ENCODE results near the gene ATRX.

ATRX gene

DNA sequence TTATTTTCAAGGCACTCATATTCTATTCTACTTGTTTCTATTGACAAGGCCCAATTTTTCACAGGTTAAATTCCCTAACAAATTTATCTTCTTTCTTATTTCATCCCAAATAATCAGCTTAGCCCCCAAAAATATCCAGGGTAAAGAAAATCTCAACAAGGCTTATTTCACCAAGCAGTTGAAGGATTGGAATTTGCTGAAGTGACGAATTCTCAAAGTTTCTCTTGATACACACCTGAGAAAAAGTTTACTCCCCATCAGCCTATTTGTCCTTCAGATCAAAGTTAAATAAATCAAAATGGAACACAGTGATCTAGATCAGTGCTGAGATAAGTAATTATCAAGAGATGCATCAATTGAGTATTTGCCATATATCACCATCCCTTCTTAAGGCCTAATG, 106.9 kb downstream of the ATRX start:
- peaks cover 14 to 19% of the 10 kb centered on the region in 2 experiments for H3K36me3 ChIP-seq (ENCODE audit: control insufficient read depth in 2 of 2, insufficient read depth in 1 of 2, low read length in 2 of 2)
- TF ChIP-seq ZNF596 (tag by site-specific recombination; IDR thresholded peaks at IDR 0.05) (no peak), ZNF624 (tag by site-specific recombination; IDR thresholded peaks at IDR 0.05) (no peak), ZNF529 (tag by site-specific recombination; IDR thresholded peaks at IDR 0.05; ENCODE audit: insufficient replicate concordance) (no peak), ZNF239 (tag by site-specific recombination; IDR thresholded peaks at IDR 0.05) (no peak), REPIN1 (tag by site-specific recombination; IDR thresholded peaks at IDR 0.05; ENCODE audit: low read depth) (no peak), ZNF16 (tag by site-specific recombination; IDR thresholded peaks at IDR 0.05; ENCODE audit: low read depth) (no peak)
- TF ChIP-seq, protein P1, sequence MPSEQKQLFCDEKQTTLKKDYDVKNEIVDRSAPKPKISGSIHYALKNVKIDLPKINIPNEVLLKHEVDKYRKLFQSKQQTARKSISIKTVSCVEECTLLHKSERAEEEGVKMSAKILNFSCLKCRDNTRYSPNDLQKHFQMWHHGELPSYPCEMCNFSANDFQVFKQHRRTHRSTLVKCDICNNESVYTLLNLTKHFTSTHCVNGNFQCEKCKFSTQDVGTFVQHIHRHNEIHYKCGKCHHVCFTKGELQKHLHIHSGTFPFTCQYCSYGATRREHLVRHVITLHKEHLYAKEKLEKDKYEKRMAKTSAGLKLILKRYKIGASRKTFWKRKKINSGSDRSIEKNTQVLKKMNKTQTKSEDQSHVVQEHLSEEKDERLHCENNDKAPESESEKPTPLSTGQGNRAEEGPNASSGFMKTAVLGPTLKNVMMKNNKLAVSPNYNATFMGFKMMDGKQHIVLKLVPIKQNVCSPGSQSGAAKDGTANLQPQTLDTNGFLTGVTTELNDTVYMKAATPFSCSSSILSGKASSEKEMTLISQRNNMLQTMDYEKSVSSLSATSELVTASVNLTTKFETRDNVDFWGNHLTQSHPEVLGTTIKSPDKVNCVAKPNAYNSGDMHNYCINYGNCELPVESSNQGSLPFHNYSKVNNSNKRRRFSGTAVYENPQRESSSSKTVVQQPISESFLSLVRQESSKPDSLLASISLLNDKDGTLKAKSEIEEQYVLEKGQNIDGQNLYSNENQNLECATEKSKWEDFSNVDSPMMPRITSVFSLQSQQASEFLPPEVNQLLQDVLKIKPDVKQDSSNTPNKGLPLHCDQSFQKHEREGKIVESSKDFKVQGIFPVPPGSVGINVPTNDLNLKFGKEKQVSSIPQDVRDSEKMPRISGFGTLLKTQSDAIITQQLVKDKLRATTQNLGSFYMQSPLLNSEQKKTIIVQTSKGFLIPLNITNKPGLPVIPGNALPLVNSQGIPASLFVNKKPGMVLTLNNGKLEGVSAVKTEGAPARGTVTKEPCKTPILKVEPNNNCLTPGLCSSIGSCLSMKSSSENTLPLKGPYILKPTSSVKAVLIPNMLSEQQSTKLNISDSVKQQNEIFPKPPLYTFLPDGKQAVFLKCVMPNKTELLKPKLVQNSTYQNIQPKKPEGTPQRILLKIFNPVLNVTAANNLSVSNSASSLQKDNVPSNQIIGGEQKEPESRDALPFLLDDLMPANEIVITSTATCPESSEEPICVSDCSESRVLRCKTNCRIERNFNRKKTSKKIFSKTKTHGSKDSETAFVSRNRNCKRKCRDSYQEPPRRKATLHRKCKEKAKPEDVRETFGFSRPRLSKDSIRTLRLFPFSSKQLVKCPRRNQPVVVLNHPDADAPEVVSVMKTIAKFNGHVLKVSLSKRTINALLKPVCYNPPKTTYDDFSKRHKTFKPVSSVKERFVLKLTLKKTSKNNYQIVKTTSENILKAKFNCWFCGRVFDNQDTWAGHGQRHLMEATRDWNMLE (tag by site-specific recombination; conservative IDR thresholded peaks at IDR 0.05; ENCODE audit: low read depth): no peak
- TF ChIP-seq, protein P2, sequence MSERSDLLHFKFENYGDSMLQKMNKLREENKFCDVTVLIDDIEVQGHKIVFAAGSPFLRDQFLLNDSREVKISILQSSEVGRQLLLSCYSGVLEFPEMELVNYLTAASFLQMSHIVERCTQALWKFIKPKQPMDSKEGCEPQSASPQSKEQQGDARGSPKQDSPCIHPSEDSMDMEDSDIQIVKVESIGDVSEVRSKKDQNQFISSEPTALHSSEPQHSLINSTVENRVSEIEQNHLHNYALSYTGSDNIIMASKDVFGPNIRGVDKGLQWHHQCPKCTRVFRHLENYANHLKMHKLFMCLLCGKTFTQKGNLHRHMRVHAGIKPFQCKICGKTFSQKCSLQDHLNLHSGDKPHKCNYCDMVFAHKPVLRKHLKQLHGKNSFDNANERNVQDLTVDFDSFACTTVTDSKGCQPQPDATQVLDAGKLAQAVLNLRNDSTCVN (tag by site-specific recombination; optimal IDR thresholded peaks at IDR 0.05): no peak
- CTCF ChIA-PET: interaction anchor here (1.2 kb wide), 1 partner anchor 10 kb away, joined by 3 read pairs; no protein-coding TSS in a partner anchor

DNA sequence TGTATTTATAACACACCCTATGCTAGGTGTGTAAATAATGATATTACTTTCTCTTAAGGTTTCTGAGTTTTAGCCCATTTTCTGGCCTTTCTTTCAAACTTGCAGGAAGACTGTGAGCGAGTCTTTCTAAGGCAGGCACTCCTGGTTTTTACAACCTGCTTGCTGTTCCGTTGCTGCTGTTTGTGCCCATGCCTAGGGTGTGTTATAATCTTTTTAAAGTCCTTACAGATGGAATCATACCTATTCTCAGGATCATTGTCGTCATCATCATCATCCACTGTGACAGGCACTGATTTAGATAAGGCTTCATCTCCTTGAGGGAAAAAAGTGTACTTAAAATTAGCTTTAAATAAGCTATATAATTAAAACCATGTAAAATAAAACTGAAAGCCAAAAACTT, 110.0 kb downstream of the ATRX start:
- Histone ChIP-seq H3K9me3 (ENCODE audit: control insufficient read depth, insufficient read depth, low read depth, low read length) (no peaks in the 10 kb centered on the region), H3K36me3 (ENCODE audit: control insufficient read depth in 2 of 2, insufficient read depth in 1 of 2, low read length in 2 of 2) (peaks cover 7 to 8% of the 10 kb centered on the region in 2 experiments; a peak in 2 of 3 replicates), H3K4me1 (ENCODE audit: control insufficient read depth, insufficient read depth, low read length) (no peaks in the 10 kb centered on the region), H3K27ac (ENCODE audit: extremely low read depth, low read depth, low read length) (no peak overlapping the region), H3K4me3 (ENCODE audit: low read depth, low read length) (no peak overlapping the region)
- TF ChIP-seq GLI4 (tag by site-specific recombination; IDR thresholded peaks at IDR 0.05) (no peak), ZXDB (tag by site-specific recombination; IDR thresholded peaks at IDR 0.05) (no peak), ZBTB7A (tag by site-specific recombination; IDR thresholded peaks at IDR 0.05; ENCODE audit: low read depth) (no peak), ZNF350 (tag by site-specific recombination; IDR thresholded peaks at IDR 0.05) (no peak)
- TF ChIP-seq, protein P3, sequence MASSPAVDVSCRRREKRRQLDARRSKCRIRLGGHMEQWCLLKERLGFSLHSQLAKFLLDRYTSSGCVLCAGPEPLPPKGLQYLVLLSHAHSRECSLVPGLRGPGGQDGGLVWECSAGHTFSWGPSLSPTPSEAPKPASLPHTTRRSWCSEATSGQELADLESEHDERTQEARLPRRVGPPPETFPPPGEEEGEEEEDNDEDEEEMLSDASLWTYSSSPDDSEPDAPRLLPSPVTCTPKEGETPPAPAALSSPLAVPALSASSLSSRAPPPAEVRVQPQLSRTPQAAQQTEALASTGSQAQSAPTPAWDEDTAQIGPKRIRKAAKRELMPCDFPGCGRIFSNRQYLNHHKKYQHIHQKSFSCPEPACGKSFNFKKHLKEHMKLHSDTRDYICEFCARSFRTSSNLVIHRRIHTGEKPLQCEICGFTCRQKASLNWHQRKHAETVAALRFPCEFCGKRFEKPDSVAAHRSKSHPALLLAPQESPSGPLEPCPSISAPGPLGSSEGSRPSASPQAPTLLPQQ (tag by site-specific recombination; IDR thresholded peaks at IDR 0.05): no peak
- TF ChIP-seq, protein P4, sequence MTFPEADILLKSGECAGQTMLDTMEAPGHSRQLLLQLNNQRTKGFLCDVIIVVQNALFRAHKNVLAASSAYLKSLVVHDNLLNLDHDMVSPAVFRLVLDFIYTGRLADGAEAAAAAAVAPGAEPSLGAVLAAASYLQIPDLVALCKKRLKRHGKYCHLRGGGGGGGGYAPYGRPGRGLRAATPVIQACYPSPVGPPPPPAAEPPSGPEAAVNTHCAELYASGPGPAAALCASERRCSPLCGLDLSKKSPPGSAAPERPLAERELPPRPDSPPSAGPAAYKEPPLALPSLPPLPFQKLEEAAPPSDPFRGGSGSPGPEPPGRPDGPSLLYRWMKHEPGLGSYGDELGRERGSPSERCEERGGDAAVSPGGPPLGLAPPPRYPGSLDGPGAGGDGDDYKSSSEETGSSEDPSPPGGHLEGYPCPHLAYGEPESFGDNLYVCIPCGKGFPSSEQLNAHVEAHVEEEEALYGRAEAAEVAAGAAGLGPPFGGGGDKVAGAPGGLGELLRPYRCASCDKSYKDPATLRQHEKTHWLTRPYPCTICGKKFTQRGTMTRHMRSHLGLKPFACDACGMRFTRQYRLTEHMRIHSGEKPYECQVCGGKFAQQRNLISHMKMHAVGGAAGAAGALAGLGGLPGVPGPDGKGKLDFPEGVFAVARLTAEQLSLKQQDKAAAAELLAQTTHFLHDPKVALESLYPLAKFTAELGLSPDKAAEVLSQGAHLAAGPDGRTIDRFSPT (tag by site-specific recombination; IDR thresholded peaks at IDR 0.05): no peak
- POLR2A ChIA-PET: no interaction called here
- CTCF ChIA-PET: interaction anchor here (0.7 kb wide), 1 partner anchor 20 kb away, joined by 3 read pairs; no protein-coding TSS in a partner anchor

More for the DNA sequence above, 106.9 kb downstream of the ATRX start:
- Histone ChIP-seq H3K27ac (ENCODE audit: extremely low read depth, low read depth, low read length) (no peak overlapping the region), H3K4me3 (ENCODE audit: low read depth, low read length) (no peak overlapping the region), H3K4me1 (ENCODE audit: control insufficient read depth, insufficient read depth, low read length) (no peaks in the 10 kb centered on the region), H3K9me3 (ENCODE audit: control insufficient read depth, insufficient read depth, low read depth, low read length) (no peaks in the 10 kb centered on the region; the same call in 1 of the 2 replicates)
- POLR2A ChIA-PET: no interaction called here
